Upper lobe of left lung (tissue), 4 donors: ENCODE results near the gene ZC3H7B.

Experiments
- EP300 ChIP-seq, 4 donors: sonication (generic); formaldehyde crosslinking; IDR thresholded peaks; one replicate each; pipeline ENCODE4 v1.5.1; 2017; ENCODE audit warnings: antibody characterized with exemption in 4 of 4, control low read depth in 2 of 4
- POLR2AphosphoS5 ChIP-seq, 2 donors: sonication (generic); formaldehyde crosslinking; IDR thresholded peaks; one replicate each; pipeline ENCODE4 v1.5.1; 2017; ENCODE audit warnings: antibody characterized with exemption in 2 of 2
- TF ChIP-seq, protein P1 (sequence below), 6 experiments: fragments of 450-650 bp in 4 of 6; fragments of 200-600 bp in 2 of 6; sonication (generic) in 2 of 6; IDR thresholded peaks; one replicate each; pipeline ENCODE4 v1.5.1; 2016 to 2019; ENCODE audit warnings: antibody characterized with exemption in 6 of 6

DNA sequence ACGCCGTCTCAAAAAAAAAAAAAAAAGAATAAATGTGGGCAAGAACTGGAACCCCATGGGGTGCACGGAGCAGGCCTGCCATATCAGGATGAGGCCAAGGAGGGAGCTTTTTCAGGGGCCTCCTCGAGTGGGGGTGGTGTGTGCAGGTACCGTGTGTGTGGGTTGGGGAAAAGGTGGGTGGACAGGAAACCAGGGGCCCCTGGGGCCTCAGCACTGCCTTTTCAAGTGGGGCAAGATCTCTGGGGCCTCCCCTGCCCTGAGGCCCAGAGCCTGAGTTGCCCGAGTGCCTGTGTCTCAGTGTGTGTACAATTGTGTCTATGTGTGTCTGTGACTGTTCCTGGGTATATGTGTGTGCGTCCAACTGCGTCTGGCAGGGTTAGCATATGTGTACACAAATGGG, 104.3 kb downstream of the ZC3H7B start:
- TF ChIP-seq, protein P1, sequence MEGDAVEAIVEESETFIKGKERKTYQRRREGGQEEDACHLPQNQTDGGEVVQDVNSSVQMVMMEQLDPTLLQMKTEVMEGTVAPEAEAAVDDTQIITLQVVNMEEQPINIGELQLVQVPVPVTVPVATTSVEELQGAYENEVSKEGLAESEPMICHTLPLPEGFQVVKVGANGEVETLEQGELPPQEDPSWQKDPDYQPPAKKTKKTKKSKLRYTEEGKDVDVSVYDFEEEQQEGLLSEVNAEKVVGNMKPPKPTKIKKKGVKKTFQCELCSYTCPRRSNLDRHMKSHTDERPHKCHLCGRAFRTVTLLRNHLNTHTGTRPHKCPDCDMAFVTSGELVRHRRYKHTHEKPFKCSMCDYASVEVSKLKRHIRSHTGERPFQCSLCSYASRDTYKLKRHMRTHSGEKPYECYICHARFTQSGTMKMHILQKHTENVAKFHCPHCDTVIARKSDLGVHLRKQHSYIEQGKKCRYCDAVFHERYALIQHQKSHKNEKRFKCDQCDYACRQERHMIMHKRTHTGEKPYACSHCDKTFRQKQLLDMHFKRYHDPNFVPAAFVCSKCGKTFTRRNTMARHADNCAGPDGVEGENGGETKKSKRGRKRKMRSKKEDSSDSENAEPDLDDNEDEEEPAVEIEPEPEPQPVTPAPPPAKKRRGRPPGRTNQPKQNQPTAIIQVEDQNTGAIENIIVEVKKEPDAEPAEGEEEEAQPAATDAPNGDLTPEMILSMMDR (IDR thresholded peaks at IDR 0.05) = no peak
- no peak for TF ChIP-seq EP300 (IDR thresholded peaks at IDR 0.05)
- TF ChIP-seq POLR2AphosphoS5 (IDR thresholded peaks at IDR 0.05) = no peak
